ENCODE data around the gene RGS21.

RGS21 gene

GRCh38 chr1:192316942-192317450 lies at the start of gene RGS21:
TSS of gene RGS21 (plus strand) at chr1:192316992. CDS start at chr1:192343037, 26,045 bp downstream.
- H3K9me2 ChIP-seq (replicated peaks; ENCODE audit: insufficient read depth, low read length) = no peaks in the 10 kb centered on the region
- no peaks in the 10 kb centered on the region for H3K9me3 ChIP-seq (replicated peaks; ENCODE audit: insufficient read depth, low read length)
- no peaks in the 10 kb centered on the region for H3K27me3 ChIP-seq (replicated peaks; ENCODE audit: insufficient read depth, low read length)
- no peak within 1 kb of the TSS for H3K4me2 ChIP-seq (ENCODE audit: low read depth, low read length)
- no peak within 1 kb of the TSS for H3K9ac ChIP-seq (ENCODE audit: low read length)
- H3K4me3 ChIP-seq (ENCODE audit: low read length) = no peak within 1 kb of the TSS
- no peak for DNase-seq
- 0 out of 2 replicates have a peak, but pooled peaks cover 5% of the 10 kb centered on the region for H3K4me1 ChIP-seq (ENCODE audit: low read length)
- H3K79me2 ChIP-seq (ENCODE audit: low read length) = no peaks in the 10 kb centered on the region
- no peak within 1 kb of the TSS for H3K27ac ChIP-seq (ENCODE audit: low read length)
- no peak for TF ChIP-seq CTCF (IDR thresholded peaks at IDR 0.05; ENCODE audit: low read length)
- no peak for TF ChIP-seq EZH2 (optimal IDR thresholded peaks at IDR 0.05; ENCODE audit: low read depth, low read length)
- no peak for TF ChIP-seq EZH2phosphoT487 (IDR thresholded peaks at IDR 0.05; ENCODE audit: low read length)
- no peaks in the 10 kb centered on the region for H3K36me3 ChIP-seq (replicated peaks; ENCODE audit: insufficient read depth, low read length)
- no peak within 1 kb of the TSS for H2AFZ ChIP-seq (ENCODE audit: low read length)
- no peaks in the 10 kb centered on the region for H4K20me1 ChIP-seq (ENCODE audit: insufficient read depth, low read length)
- H3F3A ChIP-seq (ENCODE audit: insufficient read depth, low read length) = no peaks in the 10 kb centered on the region

- Histone ChIP-seq H3K9me3 (replicated peaks; ENCODE audit: insufficient read depth, low read length) (no peaks in the 10 kb centered on the region), H3K9me2 (replicated peaks; ENCODE audit: insufficient read depth, low read length) (no peaks in the 10 kb centered on the region), H3K27ac (ENCODE audit: low read length) (no peak overlapping the region), H4K20me1 (ENCODE audit: insufficient read depth, low read length) (no peaks in the 10 kb centered on the region), H3K4me3 (ENCODE audit: low read length) (no peak overlapping the region), H3K79me2 (ENCODE audit: low read length) (no peaks in the 10 kb centered on the region), H3F3A (ENCODE audit: insufficient read depth, low read length) (peaks cover 13% of the 10 kb centered on the region), H3K4me1 (ENCODE audit: low read length) (peaks cover 24% of the 10 kb centered on the region), H2AFZ (ENCODE audit: low read length) (no peak overlapping the region), H3K27me3 (replicated peaks; ENCODE audit: insufficient read depth, low read length) (no peaks in the 10 kb centered on the region), H3K9ac (ENCODE audit: low read length) (no peak overlapping the region), H3K4me2 (ENCODE audit: low read depth, low read length) (no peak overlapping the region), H3K36me3 (replicated peaks; ENCODE audit: insufficient read depth, low read length) (no peaks in the 10 kb centered on the region)
- TF ChIP-seq CTCF (IDR thresholded peaks at IDR 0.05; ENCODE audit: low read length) = no peak
- TF ChIP-seq EZH2phosphoT487 (IDR thresholded peaks at IDR 0.05; ENCODE audit: low read length) = no peak
- TF ChIP-seq EZH2 (optimal IDR thresholded peaks at IDR 0.05; ENCODE audit: low read depth, low read length) = no peak
- DNase-seq = no peak
These were observed 48.2 kb upstream of the RGS21 start for GRCh38 chr1:192268468-192269052.

- Histone ChIP-seq H3K4me3 (ENCODE audit: low read length) (no peak overlapping the region), H3K79me2 (ENCODE audit: low read length) (no peaks in the 10 kb centered on the region), H3K27ac (ENCODE audit: low read length) (no peak overlapping the region), H3K36me3 (replicated peaks; ENCODE audit: insufficient read depth, low read length) (no peaks in the 10 kb centered on the region), H2AFZ (ENCODE audit: low read length) (no peak overlapping the region), H3K9me3 (replicated peaks; ENCODE audit: insufficient read depth, low read length) (no peaks in the 10 kb centered on the region), H3K4me1 (ENCODE audit: low read length) (peaks cover 33% of the 10 kb centered on the region), H3K27me3 (replicated peaks; ENCODE audit: insufficient read depth, low read length) (no peaks in the 10 kb centered on the region), H3F3A (ENCODE audit: insufficient read depth, low read length) (peaks cover 24% of the 10 kb centered on the region), H3K4me2 (ENCODE audit: low read depth, low read length) (no peak overlapping the region), H4K20me1 (ENCODE audit: insufficient read depth, low read length) (no peaks in the 10 kb centered on the region), H3K9me2 (replicated peaks; ENCODE audit: insufficient read depth, low read length) (no peaks in the 10 kb centered on the region), H3K9ac (ENCODE audit: low read length) (no peak overlapping the region)
- TF ChIP-seq EZH2 (optimal IDR thresholded peaks at IDR 0.05; ENCODE audit: low read depth, low read length) (no peak), EZH2phosphoT487 (IDR thresholded peaks at IDR 0.05; ENCODE audit: low read length) (no peak), CTCF (IDR thresholded peaks at IDR 0.05; ENCODE audit: low read length) (no peak)
- no peak for DNase-seq
These were observed 46.4 kb upstream of the RGS21 start for GRCh38 chr1:192270398-192270797.
